Upper lobe of left lung (tissue), 6 donors: ENCODE data around the gene POMP. TPM values are rescaled to one million over a fixed set of nuclear protein-coding genes. Genes with fewer than 3 reads are reported as not detected.
"Not testable (repeated sequence)": the region's sequence is repeated elsewhere in the genome, so short reads cannot be mapped to it uniquely, and the experiment has no call there.

Experiments
- ATAC-seq, 2 donors: fragments of 200-7000 bp; cut with Tn5 transposase; one replicate each; pipeline ENCODE4 v1.9.1; 2022; ENCODE audit warnings: mild to moderate bottlenecking in 2 of 2, moderate library complexity in 2 of 2; ENCODE audit not compliant: low FRiP score in 2 of 2
- DNase-seq, 2 donors: peaks; one replicate each; pipeline ENCODE4 v3.0.0-alpha.2; 2019 to 2020
- H3K27ac ChIP-seq, 4 donors: fragments of 200-600 bp; sonication (generic); one replicate each; pipeline ENCODE4 v1.5.1; 2016 to 2019
- H3K27me3 ChIP-seq, 4 donors: fragments of 200-600 bp; sonication (generic); one replicate each; pipeline ENCODE4 v1.5.1; 2017 to 2019
- H3K36me3 ChIP-seq, 4 donors: fragments of 200-600 bp; sonication (generic); one replicate each; pipeline ENCODE4 v1.5.1; 2016 to 2019
- H3K4me1 ChIP-seq, 4 donors: fragments of 200-600 bp; sonication (generic); one replicate each; pipeline ENCODE4 v1.5.1; 2018 to 2019
- H3K4me3 ChIP-seq, 4 donors: fragments of 200-600 bp; sonication (generic); one replicate each; pipeline ENCODE4 v1.5.1; 2017 to 2019; ENCODE audit warnings: mild to moderate bottlenecking in 2 of 4, moderate library complexity in 1 of 4
- H3K9me3 ChIP-seq, 4 donors: fragments of 200-600 bp; sonication (generic); one replicate each; pipeline ENCODE4 v1.5.1; 2018 to 2019
- CTCF ChIP-seq, 6 experiments: fragments of 450-650 bp in 4 of 6; fragments of 200-600 bp in 2 of 6; sonication (generic) in 2 of 6; IDR thresholded peaks; one replicate each; pipeline ENCODE4 v1.5.1; 2016 to 2019; ENCODE audit warnings: antibody characterized with exemption in 6 of 6
- EP300 ChIP-seq, 4 donors: sonication (generic); formaldehyde crosslinking; IDR thresholded peaks; one replicate each; pipeline ENCODE4 v1.5.1; 2017; ENCODE audit warnings: antibody characterized with exemption in 4 of 4, control low read depth in 2 of 4
- POLR2A ChIP-seq, 4 donors: fragments of 450-650 bp; IDR thresholded peaks; one replicate each; pipeline ENCODE4 v1.5.1; 2016 to 2017; ENCODE audit warnings: antibody characterized with exemption in 4 of 4, mild to moderate bottlenecking in 2 of 4
- POLR2AphosphoS5 ChIP-seq, 2 donors: sonication (generic); formaldehyde crosslinking; IDR thresholded peaks; one replicate each; pipeline ENCODE4 v1.5.1; 2017; ENCODE audit warnings: antibody characterized with exemption in 2 of 2
- WGBS, 2 donors: methylation state at CpG; one replicate each; pipeline ENCODE4 v1.1.5; 2017 to 2018; 5-methylcytosine and 5-hydroxymethylcytosine counted together
- total RNA-seq, 6 donors: library from RNA; depleted of rRNA in 4 of 6; stranded (reverse); fragments of >200 nt in 4 of 6; gene quantifications; one replicate each; pipeline versions ENCODE4 v1.1.0 to v1.2.1, GENCODE V29; 2016 to 2021
- donor health status: DM: no; HTN: no; CAD: no; lungs with moderate emphysema.
- donor health status: DM: no; HTN: yes; CAD: no; lungs with severe emphysema.

Gene POMP
- total RNA-seq, 6 donors from 2014 or later: 11.5 to 59.8 (median 51.4) TPM

GRCh38 chr13:28684257-28684656, 25.3 kb downstream of the POMP start:
- H3K36me3 ChIP-seq: peaks cover 0 to 14% (median 5%) of the 10 kb centered on the region in 4 donors
- DNase-seq (peak in 1 of 2 donors; percentile 65), ATAC-seq (peak in 1 of 2 donors; percentile 22)
- WGBS, 2 donors: 64 to 65% methylated on average over 2 to 7 of the region's 7 CpGs
- no peaks in the 10 kb centered on the region for H3K4me1 ChIP-seq
- H3K27me3 ChIP-seq: no peaks in the 10 kb centered on the region
- no peak overlapping the region for H3K27ac ChIP-seq
- H3K4me3 ChIP-seq: no peak overlapping the region
- H3K9me3 ChIP-seq: no peaks in the 10 kb centered on the region
- TF ChIP-seq EP300 (IDR thresholded peaks at IDR 0.05) (no peak), POLR2AphosphoS5 (IDR thresholded peaks at IDR 0.05) (no peak), POLR2A (IDR thresholded peaks at IDR 0.05) (no peak), CTCF (IDR thresholded peaks at IDR 0.05) (no peak)

- no peak overlapping the region for H3K27ac ChIP-seq
- H3K36me3 ChIP-seq: peaks cover 0 to 5% (median under 1%) of the 10 kb centered on the region in 4 donors
- peak in 1 of 2 donors; percentile 69 for DNase-seq
- H3K4me3 ChIP-seq: no peak overlapping the region
- ATAC-seq: peak; percentile 26 to 46
- no peaks in the 10 kb centered on the region for H3K4me1 ChIP-seq
- WGBS, 2 donors: 90 to 100% methylated on average over 4 to 12 of the region's 12 CpGs
- no peaks in the 10 kb centered on the region for H3K9me3 ChIP-seq
- no peaks in the 10 kb centered on the region for H3K27me3 ChIP-seq
- TF ChIP-seq CTCF (IDR thresholded peaks at IDR 0.05): no peak
- TF ChIP-seq POLR2AphosphoS5 (IDR thresholded peaks at IDR 0.05): no peak
- TF ChIP-seq EP300 (IDR thresholded peaks at IDR 0.05): no peak
- TF ChIP-seq POLR2A (IDR thresholded peaks at IDR 0.05): no peak
Measured at GRCh38 chr13:28685114-28685513, 26.2 kb downstream of the POMP start.

- H3K4me1 ChIP-seq: no peaks in the 10 kb centered on the region
- H3K27me3 ChIP-seq: no peaks in the 10 kb centered on the region
- 75 to 88% methylated on average over 3 of the region's 3 CpGs for whole genome bisulfite sequencing, 2 donors
- ATAC-seq (no peak), DNase-seq (no peak)
- no peak overlapping the region for H3K27ac ChIP-seq
- TF ChIP-seq EP300 (IDR thresholded peaks at IDR 0.05) (no peak), POLR2A (IDR thresholded peaks at IDR 0.05) (no peak), CTCF (IDR thresholded peaks at IDR 0.05) (no peak), POLR2AphosphoS5 (IDR thresholded peaks at IDR 0.05) (no peak)
- H3K36me3 ChIP-seq: no peaks in the 10 kb centered on the region
- H3K4me3 ChIP-seq: no peak overlapping the region
- no peaks in the 10 kb centered on the region for H3K9me3 ChIP-seq
Measured at GRCh38 chr13:28685892-28686291, 27.0 kb downstream of the POMP start.

- 33 to 46% methylated on average over 4 to 11 of the region's 11 CpGs for WGBS, 2 donors
- peak overlapping the region in 1 of 4 donors; percentile 2 for H3K4me3 ChIP-seq
- H3K27ac ChIP-seq: peak overlapping the region in 1 of 4 donors; percentile 14
- H3K4me1 ChIP-seq, H3K36me3 ChIP-seq, H3K9me3 ChIP-seq, H3K27me3 ChIP-seq: not testable (repeated sequence)
- ATAC-seq (peak in 1 of 2 donors; percentile 22), DNase-seq (peak in 1 of 2 donors; percentile 46)
Measured at GRCh38 chr13:28693605-28694491, 34.9 kb downstream of the POMP start.

- no peak overlapping the region for H3K27ac ChIP-seq
- no peaks in the 10 kb centered on the region for H3K4me1 ChIP-seq
- peaks cover 0 to 23% (median 9%) of the 10 kb centered on the region in 4 donors for H3K36me3 ChIP-seq
- TF ChIP-seq POLR2A (IDR thresholded peaks at IDR 0.05): no peak
- no peak for TF ChIP-seq EP300 (IDR thresholded peaks at IDR 0.05)
- no peak for TF ChIP-seq CTCF (IDR thresholded peaks at IDR 0.05)
- no peak for TF ChIP-seq POLR2AphosphoS5 (IDR thresholded peaks at IDR 0.05)
- WGBS, 2 donors: 93 to 100% methylated on average over 1 of the region's 1 CpG
- H3K9me3 ChIP-seq: no peaks in the 10 kb centered on the region
- no peak overlapping the region for H3K4me3 ChIP-seq
- no peak for DNase-seq
- no peak for ATAC-seq
- no peaks in the 10 kb centered on the region for H3K27me3 ChIP-seq
Measured at GRCh38 chr13:28697441-28697840, 38.5 kb downstream of the POMP start.
